H9 (cell line): Measurements from ENCODE around the gene ERVMER34-1. TPM values are rescaled to one million over a fixed set of nuclear protein-coding genes. Genes with fewer than 3 reads are reported as not detected.

Source experiments
- DNase-seq: peaks from one replicate; pipeline ENCODE4 v3.0.0-alpha.2; 2017
- H2AFZ ChIP-seq: one replicate; pipeline ENCODE4 v1.6.1; 2013; ENCODE audit warnings: mild to moderate bottlenecking, low read length, control low read depth, moderate library complexity
- H2AK5ac ChIP-seq: 2 replicates; pipeline ENCODE4 v1.6.1; 2013; ENCODE audit warnings: low read length, control low read depth, mixed read lengths; ENCODE audit not compliant: insufficient read length
- H2BK120ac ChIP-seq: one replicate; pipeline ENCODE4 v1.6.1; 2013; ENCODE audit warnings: low read depth, mild to moderate bottlenecking, low read length, control low read depth, inconsistent platforms; ENCODE audit not compliant: poor library complexity, severe bottlenecking
- H2BK12ac ChIP-seq: 2 replicates; pipeline ENCODE4 v1.6.1; 2013; ENCODE audit warnings: low read length, control low read depth, mixed read lengths, low read depth; ENCODE audit not compliant: insufficient read length
- H2BK15ac ChIP-seq: 2 replicates; pipeline ENCODE4 v1.6.1; 2013; ENCODE audit warnings: low read depth, low read length, control low read depth
- H2BK20ac ChIP-seq: one replicate; pipeline ENCODE4 v1.6.1; 2013; ENCODE audit warnings: low read depth, mild to moderate bottlenecking, low read length, control low read depth, inconsistent platforms; ENCODE audit not compliant: poor library complexity, severe bottlenecking
- H2BK5ac ChIP-seq: 2 replicates; pipeline ENCODE4 v1.6.1; 2013; ENCODE audit warnings: low read length, control low read depth, mixed read lengths; ENCODE audit not compliant: insufficient read length
- H3K14ac ChIP-seq: 2 replicates; pipeline ENCODE4 v1.6.1; 2013; ENCODE audit warnings: low read length, control low read depth; ENCODE audit not compliant: insufficient read depth
- H3K18ac ChIP-seq: 2 replicates; pipeline ENCODE4 v1.6.1; 2013; ENCODE audit warnings: low read depth, mild to moderate bottlenecking, mixed read lengths, low read length, control low read depth; ENCODE audit not compliant: insufficient read length
- H3K23ac ChIP-seq: 2 replicates; pipeline ENCODE4 v1.6.1; 2013; ENCODE audit warnings: low read length, control low read depth, mixed read lengths, low read depth; ENCODE audit not compliant: insufficient read length
- H3K23me2 ChIP-seq: 2 replicates; pipeline ENCODE4 v1.6.1; 2013; ENCODE audit warnings: low read depth, mild to moderate bottlenecking, mixed read lengths, low read length, control low read depth; ENCODE audit not compliant: insufficient read length, poor library complexity, severe bottlenecking
- H3K27ac ChIP-seq: 2 replicates; pipeline ENCODE4 v1.5.1; 2013; ENCODE audit warnings: low read length, control low read depth, mixed read lengths, low read depth; ENCODE audit not compliant: insufficient read length
- H3K27me3 ChIP-seq: 2 replicates; pipeline ENCODE4 v1.6.1; 2013; ENCODE audit warnings: low read length, control low read depth, inconsistent platforms; ENCODE audit not compliant: insufficient read depth
- H3K4ac ChIP-seq: 2 replicates; pipeline ENCODE4 v1.6.1; 2013; ENCODE audit warnings: low read depth, mild to moderate bottlenecking, control low read depth, inconsistent platforms, low read length, moderate library complexity
- H3K4me1 ChIP-seq: 2 replicates; pipeline ENCODE4 v1.6.1; 2013; ENCODE audit warnings: low read length, control low read depth, inconsistent platforms; ENCODE audit not compliant: insufficient read depth
- H3K4me2 ChIP-seq: 2 replicates; pipeline ENCODE4 v1.6.1; 2013; ENCODE audit warnings: low read length, control low read depth, mixed read lengths; ENCODE audit not compliant: insufficient read length, insufficient read depth
- H3K56ac ChIP-seq: 2 replicates; pipeline ENCODE4 v1.6.1; 2013; ENCODE audit warnings: low read depth, mild to moderate bottlenecking, mixed read lengths, low read length, control low read depth; ENCODE audit not compliant: insufficient read length
- H3K79me1 ChIP-seq: 2 replicates; pipeline ENCODE4 v1.6.1; 2013; ENCODE audit warnings: low read depth, mild to moderate bottlenecking, moderate library complexity, low read length, control low read depth, inconsistent platforms; ENCODE audit not compliant: insufficient read depth, poor library complexity, severe bottlenecking
- H3K79me2 ChIP-seq: 2 replicates; pipeline ENCODE4 v1.6.1; 2013; ENCODE audit warnings: low read length, control low read depth, inconsistent platforms; ENCODE audit not compliant: insufficient read depth
- H3K9ac ChIP-seq: 2 replicates; pipeline ENCODE4 v1.6.1; 2013; ENCODE audit warnings: low read length, control low read depth, mixed read lengths; ENCODE audit not compliant: insufficient read length; ENCODE audit errors: extremely low read depth
- H3K9me3 ChIP-seq: one replicate; pipeline ENCODE4 v1.6.1; 2013; ENCODE audit warnings: low read depth, low read length, inconsistent platforms; ENCODE audit not compliant: control insufficient read depth
- H3T11ph ChIP-seq: one replicate; pipeline ENCODE4 v1.6.1; 2013; ENCODE audit warnings: mild to moderate bottlenecking, low read length, control low read depth, inconsistent platforms
- H4K20me1 ChIP-seq: one replicate; pipeline ENCODE4 v1.6.1; 2013; ENCODE audit not compliant: control insufficient read depth, insufficient read length, insufficient read depth
- H4K5ac ChIP-seq: 2 replicates; pipeline ENCODE4 v1.6.1; 2013; ENCODE audit warnings: low read depth, mild to moderate bottlenecking, mixed read lengths, low read length, control low read depth; ENCODE audit not compliant: insufficient read length
- H4K8ac ChIP-seq: replicated peaks from 2 replicates; pipeline ENCODE4 v1.6.1; 2013; ENCODE audit warnings: low read length, control low read depth, mixed read lengths, low read depth; ENCODE audit not compliant: insufficient read length
- H4K91ac ChIP-seq: 2 replicates; pipeline ENCODE4 v1.6.1; 2013; ENCODE audit warnings: low read depth, mild to moderate bottlenecking, moderate library complexity, mixed read lengths, low read length, control low read depth; ENCODE audit not compliant: insufficient read length
- H3K27ac Mint-ChIP-seq, 3 experiments: 2 replicates in 2 of 3; 3 replicates in 1 of 3; pipeline ENCODE4 v1.8.0; 2020 to 2021; ENCODE audit warnings: mixed read lengths in 3 of 3, mild to moderate bottlenecking in 1 of 3, moderate library complexity in 1 of 3
- H3K27me3 Mint-ChIP-seq: 2 replicates; pipeline ENCODE4 v1.8.0; 2021; ENCODE audit warnings: low read depth, mild to moderate bottlenecking, moderate library complexity, mixed read lengths
- H3K36me3 Mint-ChIP-seq, 3 experiments: 2 replicates in 2 of 3; 3 replicates in 1 of 3; pipeline ENCODE4 v1.8.0; 2020 to 2021; ENCODE audit warnings: low read depth in 3 of 3, mixed read lengths in 3 of 3; ENCODE audit not compliant: insufficient read depth in 1 of 3
- H3K4me1 Mint-ChIP-seq, 2 experiments: 2 replicates each; pipeline ENCODE4 v1.8.0; 2020; ENCODE audit warnings: mixed read lengths in 2 of 2
- H3K4me3 Mint-ChIP-seq, 2 experiments: 2 replicates in 1 of 2; 3 replicates in 1 of 2; pipeline ENCODE4 v1.8.0; 2020 to 2021; ENCODE audit warnings: mild to moderate bottlenecking in 2 of 2, mixed read lengths in 2 of 2, moderate library complexity in 1 of 2
- H3K9me3 Mint-ChIP-seq, 2 experiments: 2 replicates in 1 of 2; 3 replicates in 1 of 2; pipeline ENCODE4 v1.8.0; 2020; ENCODE audit warnings: mild to moderate bottlenecking in 2 of 2, mixed read lengths in 2 of 2, moderate library complexity in 1 of 2
- CTCF ChIP-seq: fragments of 200-600 bp; sonication (generic); conservative IDR thresholded peaks from 3 replicates; pipeline ENCODE4 v1.8.0; 2021; ENCODE audit warnings: antibody characterized with exemption, mild to moderate bottlenecking
- WGBS: extraction: QIAGEN DNeasy Blood & Tissue Kit; methylation state at CpG from one replicate; pipeline ENCODE4 v1.1.7; 2013; ENCODE audit warnings: missing lambda C conversion rate, low lambda C conversion rate, mixed read lengths; ENCODE audit not compliant: insufficient read length; ENCODE audit errors: extremely low coverage; 5-methylcytosine and 5-hydroxymethylcytosine counted together
- total RNA-seq: library from RNA; stranded (reverse); gene quantifications from 2 replicates; pipeline ENCODE4 v1.2.1, GENCODE V29; 2021

ERVMER34-1 gene
- total RNA-seq, 1 experiment from 2014 or later = 14.4 TPM

- Histone ChIP-seq H3K56ac (no peak overlapping the region), H2BK5ac (no peak overlapping the region), H2BK120ac (no peak overlapping the region), H3K9ac (peak overlapping the region; percentile 44), H3K79me2 (peaks cover 9% of the 10 kb centered on the region; the same call in 1 of the 2 replicates), H3K23me2 (peaks cover 17% of the 10 kb centered on the region), H2BK12ac (no peak overlapping the region), H2AK5ac (no peak overlapping the region), H4K91ac (no peak overlapping the region), H3K9me3 (no peaks in the 10 kb centered on the region), H3K4ac (no peak overlapping the region), H3K4me2 (peak overlapping the region; percentile 76), H3K27ac (no peak overlapping the region), H3T11ph (no peak overlapping the region), H2BK15ac (no peak overlapping the region), H4K5ac (no peak overlapping the region), H3K4me1 (peaks cover 15% of the 10 kb centered on the region), H3K14ac (no peak overlapping the region), H3K18ac (no peak overlapping the region), H2AFZ (no peak overlapping the region), H3K23ac (no peak overlapping the region), H3K79me1 (peaks cover 5% of the 10 kb centered on the region), H4K20me1 (no peaks in the 10 kb centered on the region), H2BK20ac (no peak overlapping the region), H3K27me3 (no peaks in the 10 kb centered on the region), H4K8ac (no peak overlapping the region)
- no CpG with 5 or more reads among the region's 15 CpGs for WGBS
- Mint-ChIP-seq H3K27me3 (peaks cover 5% of the 10 kb centered on the region), H3K4me1 (peaks cover 42 to 50% of the 10 kb centered on the region in 2 experiments), H3K36me3 (peaks cover 35 to 41% (median 36%) of the 10 kb centered on the region in 3 experiments), H3K9me3 (no peaks in the 10 kb centered on the region), H3K4me3 (peak overlapping the region; percentile 79 to 93), H3K27ac (peak overlapping the region in 2 of 3 experiments; percentile 24 to 90; a peak in 2 of 7 replicates)
- DNase-seq = no peak
- no peak for TF ChIP-seq CTCF
Observed at GRCh38 chr4:52711834-52712250, 39.4 kb downstream of the ERVMER34-1 start.
